ENCODE results near the gene CLSTN2. TPM values are rescaled to one million over a fixed set of nuclear protein-coding genes. Genes with fewer than 3 reads are reported as not detected.

Gene CLSTN2
- total RNA-seq, 1 experiment from 2014 or later = 0.68 TPM

DNA sequence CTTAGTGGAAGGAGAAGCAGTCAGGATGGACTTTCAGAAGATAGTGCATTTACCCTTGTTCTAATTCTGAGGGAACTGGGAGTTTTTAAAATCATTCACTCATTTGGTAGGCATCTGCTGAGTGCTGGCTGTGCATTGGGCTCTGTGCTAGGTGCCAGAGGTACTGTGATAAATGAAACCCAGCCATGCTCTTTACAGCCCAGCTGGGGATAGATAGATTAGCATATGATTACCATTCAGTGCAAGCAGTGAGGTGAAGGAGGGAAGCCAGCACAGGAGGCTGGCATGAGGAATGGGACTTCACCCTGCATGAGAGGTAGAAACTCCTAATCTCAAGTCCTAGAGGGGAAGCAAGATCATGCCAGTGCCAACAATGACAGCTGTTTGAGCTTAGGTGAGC lies 381.0 kb downstream of the CLSTN2 start:
- Histone ChIP-seq H2BK120ac (ENCODE audit: low read depth, low read length, poor library complexity, severe bottlenecking) (no peak overlapping the region), H2BK20ac (ENCODE audit: low read depth, low read length, poor library complexity, severe bottlenecking) (no peak overlapping the region), H2AFZ (ENCODE audit: low read length) (no peak overlapping the region), H3K14ac (ENCODE audit: insufficient read depth, low read length) (no peak overlapping the region), H4K8ac (replicated peaks; ENCODE audit: insufficient read length, low read depth, low read length) (no peak overlapping the region), H3K79me1 (ENCODE audit: insufficient read depth, low read depth, low read length, poor library complexity, severe bottlenecking) (no peaks in the 10 kb centered on the region), H3K9ac (ENCODE audit: extremely low read depth, insufficient read length, low read length) (no peak overlapping the region), H4K91ac (ENCODE audit: insufficient read length, low read depth, low read length) (no peak overlapping the region), H3K79me2 (ENCODE audit: insufficient read depth, low read length) (no peaks in the 10 kb centered on the region), H3K56ac (ENCODE audit: insufficient read length, low read depth, low read length) (no peak overlapping the region), H2AK5ac (ENCODE audit: insufficient read length, low read length) (no peak overlapping the region), H3K4me1 (ENCODE audit: insufficient read depth, low read length) (peaks cover 4% of the 10 kb centered on the region), H3K27me3 (ENCODE audit: insufficient read depth, low read length) (no peaks in the 10 kb centered on the region), H4K20me1 (ENCODE audit: control insufficient read depth, insufficient read depth, insufficient read length) (no peaks in the 10 kb centered on the region), H4K5ac (ENCODE audit: insufficient read length, low read depth, low read length) (no peak overlapping the region), H2BK5ac (ENCODE audit: insufficient read length, low read length) (no peak overlapping the region), H3K4ac (ENCODE audit: low read depth, low read length) (no peak overlapping the region), H3K18ac (ENCODE audit: insufficient read length, low read depth, low read length) (no peak overlapping the region), H2BK15ac (ENCODE audit: low read depth, low read length) (no peak overlapping the region), H3K9me3 (ENCODE audit: control insufficient read depth, low read depth, low read length) (no peaks in the 10 kb centered on the region), H2BK12ac (ENCODE audit: insufficient read length, low read depth, low read length) (no peak overlapping the region), H3K27ac (ENCODE audit: insufficient read length, low read depth, low read length) (no peak overlapping the region), H3T11ph (ENCODE audit: low read length) (no peak overlapping the region), H3K23ac (ENCODE audit: insufficient read length, low read depth, low read length) (no peak overlapping the region), H3K23me2 (ENCODE audit: insufficient read length, low read depth, low read length, poor library complexity, severe bottlenecking) (no peaks in the 10 kb centered on the region), H3K4me2 (ENCODE audit: insufficient read depth, insufficient read length, low read length) (no peak overlapping the region)
- H3K9me3 Mint-ChIP-seq = no peaks in the 10 kb centered on the region
- DNase-seq = no peak
- H3K27me3 Mint-ChIP-seq (ENCODE audit: low read depth) = peaks cover 3% of the 10 kb centered on the region
- H3K36me3 Mint-ChIP-seq (ENCODE audit: insufficient read depth in 1 of 3, low read depth in 3 of 3) = no peaks in the 10 kb centered on the region
- no peak overlapping the region for H3K4me3 Mint-ChIP-seq
- TF ChIP-seq, protein P1, sequence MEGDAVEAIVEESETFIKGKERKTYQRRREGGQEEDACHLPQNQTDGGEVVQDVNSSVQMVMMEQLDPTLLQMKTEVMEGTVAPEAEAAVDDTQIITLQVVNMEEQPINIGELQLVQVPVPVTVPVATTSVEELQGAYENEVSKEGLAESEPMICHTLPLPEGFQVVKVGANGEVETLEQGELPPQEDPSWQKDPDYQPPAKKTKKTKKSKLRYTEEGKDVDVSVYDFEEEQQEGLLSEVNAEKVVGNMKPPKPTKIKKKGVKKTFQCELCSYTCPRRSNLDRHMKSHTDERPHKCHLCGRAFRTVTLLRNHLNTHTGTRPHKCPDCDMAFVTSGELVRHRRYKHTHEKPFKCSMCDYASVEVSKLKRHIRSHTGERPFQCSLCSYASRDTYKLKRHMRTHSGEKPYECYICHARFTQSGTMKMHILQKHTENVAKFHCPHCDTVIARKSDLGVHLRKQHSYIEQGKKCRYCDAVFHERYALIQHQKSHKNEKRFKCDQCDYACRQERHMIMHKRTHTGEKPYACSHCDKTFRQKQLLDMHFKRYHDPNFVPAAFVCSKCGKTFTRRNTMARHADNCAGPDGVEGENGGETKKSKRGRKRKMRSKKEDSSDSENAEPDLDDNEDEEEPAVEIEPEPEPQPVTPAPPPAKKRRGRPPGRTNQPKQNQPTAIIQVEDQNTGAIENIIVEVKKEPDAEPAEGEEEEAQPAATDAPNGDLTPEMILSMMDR (conservative IDR thresholded peaks at IDR 0.05) = no peak
- no peak overlapping the region for H3K27ac Mint-ChIP-seq
- H3K4me1 Mint-ChIP-seq = peaks cover 14 to 27% of the 10 kb centered on the region in 2 experiments

Measured in H9 (cell line).